ENCODE results near the gene ZFHX3.

DNA sequence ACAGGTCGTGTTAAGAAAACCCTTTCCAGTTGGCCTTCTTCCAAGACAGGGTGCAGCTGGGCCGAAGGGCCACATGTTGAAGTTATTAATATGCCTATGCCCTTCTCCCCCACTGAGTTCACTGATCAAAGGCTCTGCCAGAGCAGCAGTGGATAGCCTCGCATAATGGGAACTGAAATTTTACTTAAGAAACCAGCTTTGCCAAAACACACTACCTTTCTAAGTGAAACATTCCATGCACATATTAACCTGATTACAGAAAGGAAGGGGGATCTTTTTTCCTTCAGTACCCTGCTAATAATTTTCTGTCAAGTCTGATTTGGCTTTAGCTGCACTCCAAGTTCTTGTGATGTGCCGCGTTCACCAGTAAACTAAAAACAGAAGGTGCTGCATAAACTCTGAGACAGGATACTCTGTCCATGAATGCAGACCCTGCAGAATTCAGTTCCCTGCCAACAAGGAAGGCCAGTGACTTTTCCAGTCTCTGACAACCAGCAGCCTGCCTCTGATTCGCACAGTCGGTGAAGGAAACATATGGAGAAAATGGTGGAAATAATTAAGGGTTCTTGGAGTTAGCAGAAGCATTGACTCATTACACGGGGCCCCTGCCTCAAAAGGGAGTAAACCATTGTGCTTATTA, 283.8 kb downstream of the ZFHX3 start:
- TF ChIP-seq, protein P1, sequence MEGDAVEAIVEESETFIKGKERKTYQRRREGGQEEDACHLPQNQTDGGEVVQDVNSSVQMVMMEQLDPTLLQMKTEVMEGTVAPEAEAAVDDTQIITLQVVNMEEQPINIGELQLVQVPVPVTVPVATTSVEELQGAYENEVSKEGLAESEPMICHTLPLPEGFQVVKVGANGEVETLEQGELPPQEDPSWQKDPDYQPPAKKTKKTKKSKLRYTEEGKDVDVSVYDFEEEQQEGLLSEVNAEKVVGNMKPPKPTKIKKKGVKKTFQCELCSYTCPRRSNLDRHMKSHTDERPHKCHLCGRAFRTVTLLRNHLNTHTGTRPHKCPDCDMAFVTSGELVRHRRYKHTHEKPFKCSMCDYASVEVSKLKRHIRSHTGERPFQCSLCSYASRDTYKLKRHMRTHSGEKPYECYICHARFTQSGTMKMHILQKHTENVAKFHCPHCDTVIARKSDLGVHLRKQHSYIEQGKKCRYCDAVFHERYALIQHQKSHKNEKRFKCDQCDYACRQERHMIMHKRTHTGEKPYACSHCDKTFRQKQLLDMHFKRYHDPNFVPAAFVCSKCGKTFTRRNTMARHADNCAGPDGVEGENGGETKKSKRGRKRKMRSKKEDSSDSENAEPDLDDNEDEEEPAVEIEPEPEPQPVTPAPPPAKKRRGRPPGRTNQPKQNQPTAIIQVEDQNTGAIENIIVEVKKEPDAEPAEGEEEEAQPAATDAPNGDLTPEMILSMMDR (IDR thresholded peaks at IDR 0.05; ENCODE audit: low read depth, low read length, missing input control) = no peak
- TF ChIP-seq, protein P2, sequence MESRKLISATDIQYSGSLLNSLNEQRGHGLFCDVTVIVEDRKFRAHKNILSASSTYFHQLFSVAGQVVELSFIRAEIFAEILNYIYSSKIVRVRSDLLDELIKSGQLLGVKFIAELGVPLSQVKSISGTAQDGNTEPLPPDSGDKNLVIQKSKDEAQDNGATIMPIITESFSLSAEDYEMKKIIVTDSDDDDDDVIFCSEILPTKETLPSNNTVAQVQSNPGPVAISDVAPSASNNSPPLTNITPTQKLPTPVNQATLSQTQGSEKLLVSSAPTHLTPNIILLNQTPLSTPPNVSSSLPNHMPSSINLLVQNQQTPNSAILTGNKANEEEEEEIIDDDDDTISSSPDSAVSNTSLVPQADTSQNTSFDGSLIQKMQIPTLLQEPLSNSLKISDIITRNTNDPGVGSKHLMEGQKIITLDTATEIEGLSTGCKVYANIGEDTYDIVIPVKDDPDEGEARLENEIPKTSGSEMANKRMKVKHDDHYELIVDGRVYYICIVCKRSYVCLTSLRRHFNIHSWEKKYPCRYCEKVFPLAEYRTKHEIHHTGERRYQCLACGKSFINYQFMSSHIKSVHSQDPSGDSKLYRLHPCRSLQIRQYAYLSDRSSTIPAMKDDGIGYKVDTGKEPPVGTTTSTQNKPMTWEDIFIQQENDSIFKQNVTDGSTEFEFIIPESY (IDR thresholded peaks at IDR 0.05) = no peak
- no peak for TF ChIP-seq GABPA (IDR thresholded peaks at IDR 0.05 in 1 of 2, conservative IDR thresholded peaks at IDR 0.05 in 1 of 2)
- TF ChIP-seq, protein P3, sequence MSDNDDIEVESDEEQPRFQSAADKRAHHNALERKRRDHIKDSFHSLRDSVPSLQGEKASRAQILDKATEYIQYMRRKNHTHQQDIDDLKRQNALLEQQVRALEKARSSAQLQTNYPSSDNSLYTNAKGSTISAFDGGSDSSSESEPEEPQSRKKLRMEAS (IDR thresholded peaks at IDR 0.05) = no peak

All from liver (tissue), 3 donors.